Activated CD8-positive, alpha-beta memory T cell treated with anti-CD3 and anti-CD28 coated beads, Interleukin-2, amount 50 U/mL, for 4 hours (primary cell): ENCODE data around the gene RNF121.

Source experiments
- DNase-seq: peaks from one replicate; pipeline ENCODE4 v3.0.0-alpha.2; 2020

Gene RNF121

DNA sequence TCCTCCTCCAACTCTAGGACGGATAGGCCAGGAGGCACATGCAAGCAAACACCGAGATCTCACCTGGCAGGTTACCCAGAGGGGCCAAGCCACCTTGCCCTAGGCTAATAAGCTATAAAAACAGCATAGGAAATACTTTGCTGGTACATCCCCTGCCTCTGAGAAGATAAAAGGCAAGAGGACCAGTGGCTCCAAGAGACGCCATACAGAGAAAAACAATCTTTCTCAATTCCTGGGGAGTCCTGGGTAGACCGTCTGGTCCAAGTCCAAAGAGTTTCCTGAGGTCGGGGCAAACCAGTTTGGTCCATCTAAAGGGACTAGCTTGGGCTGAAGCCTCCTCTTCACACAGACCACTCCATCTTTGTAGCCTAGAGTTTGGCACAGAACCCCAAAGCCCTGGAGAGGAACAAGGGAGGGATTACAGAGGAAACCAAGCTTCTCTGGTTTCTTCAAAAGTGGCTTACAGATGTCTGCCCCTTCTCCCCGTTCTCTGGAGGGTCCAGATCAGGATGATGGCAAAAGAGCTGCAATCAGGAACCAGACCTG is 111.1 kb downstream of the RNF121 start:
- no peak for DNase-seq

DNA sequence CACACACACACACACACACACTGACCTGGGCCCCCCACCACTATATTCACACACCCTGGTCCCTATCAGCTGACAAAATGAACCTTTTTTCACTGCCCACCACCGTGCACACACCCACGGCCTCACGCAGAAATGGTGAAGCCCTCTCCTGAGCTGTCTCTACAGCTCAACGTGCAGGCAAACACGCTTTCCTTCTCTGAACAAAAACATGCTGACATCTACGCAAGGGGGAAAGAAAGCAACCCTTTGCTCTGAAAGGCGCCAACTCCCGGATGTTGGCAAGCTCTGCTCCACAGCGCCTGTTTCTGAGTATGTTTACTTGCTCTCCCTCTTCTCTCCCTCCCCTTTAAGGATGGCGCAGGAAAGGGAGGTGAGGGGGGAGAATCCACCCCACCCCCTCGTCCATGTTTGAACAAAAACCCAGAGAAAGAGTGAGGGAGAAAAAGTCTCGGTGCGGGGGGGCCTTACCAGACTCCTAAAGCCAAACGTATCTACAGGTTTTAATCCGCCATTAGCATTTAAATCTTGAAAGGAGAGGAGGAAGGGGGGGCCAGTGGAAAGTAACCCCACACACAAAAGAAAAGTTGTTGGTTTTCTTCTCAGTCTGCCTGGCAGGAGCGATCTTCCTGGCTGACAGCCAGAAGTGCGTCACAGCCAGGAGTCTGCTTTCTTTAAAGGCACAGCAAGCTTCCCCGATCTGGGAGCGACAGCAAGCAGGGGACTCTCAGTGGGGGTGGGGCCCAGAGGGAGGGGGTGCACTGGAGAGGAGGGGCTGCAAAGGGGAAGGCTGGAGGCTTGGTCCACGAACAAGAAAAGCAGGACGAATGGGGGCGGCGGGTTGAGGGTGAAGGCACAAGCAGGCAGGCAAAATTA is 111.9 kb downstream of the RNF121 start:
- peak; percentile 78 for DNase-seq

DNA sequence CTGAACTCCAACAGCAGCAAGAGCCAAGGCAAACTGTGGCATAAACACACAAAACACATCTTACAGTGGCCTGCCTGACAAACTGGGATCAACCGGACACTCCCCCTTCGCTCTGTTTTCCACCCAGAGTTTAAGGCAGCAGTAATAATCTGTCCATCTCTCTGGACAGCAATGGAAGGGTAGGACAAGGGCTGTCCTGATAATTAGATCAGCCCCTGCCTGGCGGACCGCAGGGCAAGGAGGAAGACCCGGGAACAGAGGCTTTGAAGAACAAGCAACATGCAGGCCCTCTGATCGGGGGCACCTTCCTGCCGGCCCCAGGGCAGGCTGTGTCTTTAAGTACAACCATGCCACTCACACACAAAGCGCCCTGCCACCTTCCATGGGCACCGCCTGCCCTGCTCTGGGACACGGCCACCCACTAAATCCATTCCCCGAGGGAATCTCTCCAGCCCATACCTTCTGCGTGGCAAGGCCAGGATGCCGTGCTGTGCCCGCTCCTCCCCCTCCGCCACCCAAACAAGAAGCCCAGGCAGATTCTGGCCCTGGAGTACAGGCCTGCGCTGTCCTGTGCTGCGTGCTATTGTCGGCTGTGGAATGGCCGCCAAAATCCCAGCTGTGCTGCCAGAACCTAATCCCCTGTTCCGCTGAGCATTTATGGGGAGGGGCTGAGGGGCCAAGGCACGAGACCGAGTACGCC is 112.7 kb downstream of the RNF121 start:
- peak; percentile 25 for DNase-seq

- no peak for DNase-seq
These were observed 113.4 kb downstream of the RNF121 start for GRCh38 chr11:72042064-72042745.

DNA sequence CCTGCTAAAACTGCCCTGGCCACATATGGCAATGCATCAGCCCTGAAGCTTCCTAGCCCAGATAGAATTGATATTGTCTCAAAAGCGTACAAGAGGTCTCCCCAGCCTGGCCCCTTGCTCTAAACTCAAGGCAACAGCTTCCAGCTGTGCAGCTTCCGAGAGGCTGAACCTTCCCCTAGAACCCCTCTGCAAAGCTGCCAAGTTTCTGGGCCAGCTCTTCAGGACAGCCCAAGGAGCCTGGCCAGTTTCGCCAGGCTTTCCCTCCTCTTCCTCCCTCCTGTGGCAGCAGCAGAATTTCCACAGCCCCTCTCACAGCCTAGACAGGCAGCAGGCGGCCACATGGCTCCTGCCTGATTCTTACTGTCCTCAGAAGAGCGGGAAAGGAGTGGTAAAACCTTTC is 117.0 kb downstream of the RNF121 start:
- DNase-seq, result no peak
